OCI-LY3 (cell line): ENCODE results near the gene GRIK4.

Experiments
- CTCF ChIP-seq: fragments of 200-600, 300-600 bp; sonication (generic); IDR thresholded peaks from 2 replicates; pipeline ENCODE4 v1.5.1; 2014; ENCODE audit warnings: antibody characterized with exemption, low read length, low read depth
- EZH2phosphoT487 ChIP-seq: fragments of 200-600 bp; shearing (Covaris generic); IDR thresholded peaks from 2 replicates; pipeline ENCODE4 v1.6.1; 2018; ENCODE audit warnings: antibody characterized with exemption, mixed run types, low read depth

- TF ChIP-seq CTCF (no peak), EZH2phosphoT487 (no peak)
These were observed 14.0 kb downstream of the GRIK4 start for GRCh38 chr11:120525261-120526171.
